Bronchial epithelial cell (primary cell): Measurements from ENCODE around the gene TMEM200B. TPM values are rescaled to one million over a fixed set of nuclear protein-coding genes. Genes with fewer than 3 reads are reported as not detected.
"Not testable (repeated sequence)": the region's sequence is repeated elsewhere in the genome, so short reads cannot be mapped to it uniquely, and the experiment has no call there.

Source experiments
- DNase-seq: peaks from one replicate; pipeline ENCODE4 v3.0.0-alpha.2; 2010; ENCODE audit warnings: low read depth
- FAIRE-seq: peaks from 2 replicates; lab custom pipeline; 2011; peaks lifted over from hg19 to GRCh38; lab: Jason Lieb, UNC
- H3K27me3 ChIP-seq: 2 replicates; pipeline ENCODE4 v1.5.1; 2011; ENCODE audit warnings: low read length; ENCODE audit not compliant: control insufficient read depth, insufficient read depth
- H3K36me3 ChIP-seq: 2 replicates; pipeline ENCODE4 v1.5.1; 2011; ENCODE audit warnings: low read length; ENCODE audit not compliant: control insufficient read depth, insufficient read depth
- H3K4me3 ChIP-seq: 2 replicates; pipeline ENCODE4 v1.5.1; 2011; ENCODE audit warnings: mild to moderate bottlenecking, low read depth, low read length, control low read depth
- total RNA-seq: library from RNA; depleted of rRNA; stranded (reverse); fragments of >200 nt; gene quantifications from 2 replicates; pipeline ENCODE4 v1.2.1, GENCODE V29; 2014
- TF ChIP-seq, protein P1 (sequence below): IDR thresholded peaks from 2 replicates; pipeline ENCODE4 v1.5.1; 2011; ENCODE audit warnings: mild to moderate bottlenecking, moderate library complexity, low read length, control low read depth, inconsistent platforms; ENCODE audit not compliant: insufficient read depth, severe bottlenecking

The TMEM200B gene
- total RNA-seq, 1 donor from 2014 or later: 1.1 TPM

DNA sequence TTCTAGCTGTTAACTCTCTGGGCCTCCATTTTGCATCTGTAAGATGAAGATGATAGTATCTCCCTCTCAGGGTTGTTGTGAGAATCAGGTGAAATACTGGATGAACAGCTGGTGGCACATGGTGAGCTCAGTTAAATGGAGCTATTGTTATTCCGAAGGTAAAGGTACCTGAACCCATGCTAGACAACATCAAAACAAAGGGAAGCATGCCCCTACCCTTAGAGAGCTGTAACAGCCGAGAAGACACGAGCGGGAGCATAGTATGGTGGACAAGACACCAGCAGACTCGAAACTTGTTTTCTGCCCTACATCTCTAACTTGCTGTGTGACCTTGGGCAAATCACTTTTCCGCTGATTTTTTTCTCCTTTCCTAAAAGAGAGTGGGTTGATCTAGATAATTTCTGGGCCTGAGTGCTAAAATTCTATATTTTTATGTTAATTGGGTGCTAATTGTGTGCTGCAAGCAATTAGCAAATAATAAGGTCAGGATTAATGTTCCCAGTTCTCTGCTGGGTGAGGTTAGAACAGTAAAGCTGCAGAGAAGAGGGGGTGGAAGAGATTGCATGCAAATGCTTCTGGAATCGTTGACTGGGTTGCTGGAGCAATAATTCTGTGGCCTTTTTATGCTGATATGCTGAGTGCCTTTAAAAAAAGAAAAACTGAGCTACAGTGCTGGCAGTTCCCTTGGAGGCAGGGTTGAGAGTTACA, 10.8 kb downstream of the TMEM200B start:
- H3K4me3 ChIP-seq: no peak overlapping the region
- H3K27me3 ChIP-seq: no peaks in the 10 kb centered on the region
- peaks cover 6% of the 10 kb centered on the region for H3K36me3 ChIP-seq
- DNase-seq (no peak), FAIRE-seq (no peak)
- TF ChIP-seq, protein P1, sequence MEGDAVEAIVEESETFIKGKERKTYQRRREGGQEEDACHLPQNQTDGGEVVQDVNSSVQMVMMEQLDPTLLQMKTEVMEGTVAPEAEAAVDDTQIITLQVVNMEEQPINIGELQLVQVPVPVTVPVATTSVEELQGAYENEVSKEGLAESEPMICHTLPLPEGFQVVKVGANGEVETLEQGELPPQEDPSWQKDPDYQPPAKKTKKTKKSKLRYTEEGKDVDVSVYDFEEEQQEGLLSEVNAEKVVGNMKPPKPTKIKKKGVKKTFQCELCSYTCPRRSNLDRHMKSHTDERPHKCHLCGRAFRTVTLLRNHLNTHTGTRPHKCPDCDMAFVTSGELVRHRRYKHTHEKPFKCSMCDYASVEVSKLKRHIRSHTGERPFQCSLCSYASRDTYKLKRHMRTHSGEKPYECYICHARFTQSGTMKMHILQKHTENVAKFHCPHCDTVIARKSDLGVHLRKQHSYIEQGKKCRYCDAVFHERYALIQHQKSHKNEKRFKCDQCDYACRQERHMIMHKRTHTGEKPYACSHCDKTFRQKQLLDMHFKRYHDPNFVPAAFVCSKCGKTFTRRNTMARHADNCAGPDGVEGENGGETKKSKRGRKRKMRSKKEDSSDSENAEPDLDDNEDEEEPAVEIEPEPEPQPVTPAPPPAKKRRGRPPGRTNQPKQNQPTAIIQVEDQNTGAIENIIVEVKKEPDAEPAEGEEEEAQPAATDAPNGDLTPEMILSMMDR: no peak

DNA sequence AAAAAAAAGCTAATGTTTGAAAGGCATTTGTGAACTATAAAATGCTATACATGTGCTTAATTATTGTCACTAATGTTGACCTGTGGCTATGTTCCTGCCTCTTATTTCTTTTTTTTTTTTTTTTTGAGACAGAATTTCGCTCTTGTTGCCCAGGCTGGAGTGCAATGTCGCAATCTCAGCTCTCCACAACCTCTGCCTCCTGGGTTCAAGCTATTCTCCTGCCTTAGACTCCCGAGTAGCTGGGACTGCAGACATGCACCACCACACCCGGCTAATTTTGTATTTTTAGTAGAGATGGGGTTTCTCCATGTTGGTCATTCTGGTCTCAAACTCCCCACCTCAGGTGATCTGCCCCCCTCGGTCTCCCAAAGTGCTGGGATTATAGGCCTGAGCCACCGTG, 15.7 kb downstream of the TMEM200B start:
- DNase-seq, H3K27me3 ChIP-seq, FAIRE-seq, H3K4me3 ChIP-seq, H3K36me3 ChIP-seq: not testable (repeated sequence)

DNA sequence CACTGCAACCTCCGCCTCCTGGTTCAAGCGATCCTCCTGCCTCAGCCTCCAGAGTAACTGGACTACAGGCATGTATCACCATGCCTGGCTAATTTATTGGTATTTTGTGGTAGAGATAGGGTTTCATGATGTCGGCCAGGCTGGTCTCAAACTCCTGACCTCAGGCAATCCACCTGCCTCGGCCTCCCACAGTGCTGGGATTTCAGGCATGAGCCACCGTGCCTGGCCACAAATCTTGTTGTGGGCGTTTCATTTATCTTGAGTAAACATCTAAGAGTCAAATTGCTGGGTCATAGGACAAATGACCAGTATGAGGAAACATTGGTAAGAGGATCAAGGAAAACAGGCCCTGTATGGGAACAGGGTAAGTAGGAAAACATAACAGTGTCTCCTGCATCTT, 17.9 kb downstream of the TMEM200B start:
- H3K36me3 ChIP-seq: peaks cover 2% of the 10 kb centered on the region
- no peak for FAIRE-seq
- no peak for DNase-seq

DNA sequence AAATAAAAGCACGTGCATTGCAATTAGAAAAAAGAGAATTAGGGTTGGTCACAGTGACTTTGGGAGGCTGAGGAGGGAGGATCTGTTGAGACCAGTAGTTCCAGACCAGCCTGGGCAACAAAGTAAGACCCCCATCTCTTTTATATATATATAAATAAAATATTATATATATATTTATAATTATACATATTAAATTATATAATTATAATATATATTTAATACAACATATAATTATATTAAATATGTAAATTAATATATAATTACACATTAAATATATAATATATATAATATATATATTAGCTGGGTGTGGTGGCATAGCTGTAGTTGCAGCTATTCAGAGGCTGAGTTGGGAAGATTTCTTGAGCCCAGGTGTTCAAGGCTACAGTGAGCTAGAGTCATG, 23.2 kb downstream of the TMEM200B start:
- FAIRE-seq: no peak
- no peak for DNase-seq
- Histone ChIP-seq H3K27me3 (no peaks in the 10 kb centered on the region), H3K4me3 (no peak overlapping the region), H3K36me3 (peaks cover 1% of the 10 kb centered on the region)
- TF ChIP-seq, protein P1: no peak

More for the DNA sequence above, 17.9 kb downstream of the TMEM200B start:
- H3K4me3 ChIP-seq: no peak overlapping the region
- no peaks in the 10 kb centered on the region for H3K27me3 ChIP-seq
- TF ChIP-seq, protein P1: no peak

DNA sequence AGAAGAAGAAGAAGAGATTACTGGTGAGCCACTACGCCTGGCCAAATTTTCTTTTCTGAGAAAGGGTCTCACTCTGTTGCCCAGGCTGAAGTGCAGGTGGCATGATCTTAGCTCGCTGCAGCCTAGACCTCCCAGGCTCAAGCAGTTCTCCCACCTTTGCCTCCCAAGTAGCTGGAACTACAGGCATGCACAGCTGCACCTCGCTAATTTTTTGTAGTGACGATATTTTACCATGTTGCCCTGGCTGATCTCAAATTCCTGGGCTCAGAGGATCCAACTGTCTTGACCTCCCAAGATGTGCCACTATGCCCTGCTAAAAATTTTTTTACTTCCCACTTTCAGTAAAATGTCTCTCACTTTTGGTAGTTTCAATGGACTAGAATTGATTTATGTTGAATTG, 24.4 kb downstream of the TMEM200B start:
- DNase-seq (no peak), FAIRE-seq (no peak)
- Histone ChIP-seq H3K36me3 (peaks cover 1% of the 10 kb centered on the region), H3K4me3 (no peak overlapping the region), H3K27me3 (no peaks in the 10 kb centered on the region)
- TF ChIP-seq, protein P1: no peak

DNA sequence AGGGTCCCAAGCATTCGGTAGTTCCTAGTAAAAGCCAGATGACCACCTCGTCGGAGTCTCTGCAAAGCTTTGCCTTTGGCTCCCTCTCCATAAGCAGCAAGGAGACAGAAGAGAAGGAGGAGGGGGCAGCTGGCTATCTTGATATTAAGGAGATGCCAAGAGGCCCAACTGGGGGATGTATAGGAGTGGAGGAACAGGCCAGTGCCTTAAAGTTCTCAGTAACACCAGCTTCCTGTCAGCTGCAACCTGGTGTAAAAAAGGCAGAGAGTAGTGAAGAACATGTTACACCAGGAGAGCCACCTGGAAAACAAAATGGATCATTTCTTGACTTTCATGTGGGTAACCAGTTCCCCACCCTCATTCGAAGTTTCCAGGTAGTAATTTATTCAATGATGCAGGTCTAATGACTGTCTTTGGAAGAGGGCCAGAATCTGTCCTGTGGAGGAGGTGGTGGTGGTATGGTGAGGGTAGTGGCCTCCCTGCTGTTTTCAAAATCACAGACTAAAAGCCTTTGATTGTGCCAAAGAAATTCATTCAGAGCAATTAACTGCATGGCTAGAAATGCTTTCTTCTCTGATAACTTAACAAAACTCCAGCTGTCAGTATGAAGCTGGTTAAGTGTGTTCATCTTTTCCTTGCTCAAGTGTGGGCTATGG, 27.3 kb downstream of the TMEM200B start:
- H3K36me3 ChIP-seq: peaks cover 1% of the 10 kb centered on the region
- TF ChIP-seq, protein P1: no peak
- H3K4me3 ChIP-seq: no peak overlapping the region
- no peak for FAIRE-seq
- DNase-seq: no peak
- no peaks in the 10 kb centered on the region for H3K27me3 ChIP-seq
